Measurements from ENCODE around the gene SMIM3.

Gene SMIM3

GRCh38 chr5:150785950-150786349 lies 7.4 kb downstream of the SMIM3 start:
- TF ChIP-seq CTCF (IDR thresholded peaks at IDR 0.05; ENCODE audit: insufficient read depth, low read length, poor library complexity, severe bottlenecking), result no peak
- no peak for TF ChIP-seq EZH2phosphoT487 (conservative IDR thresholded peaks at IDR 0.05; ENCODE audit: low read length)
- H3K27ac ChIP-seq (ENCODE audit: low read depth, low read length), result no peak overlapping the region
- no peaks in the 10 kb centered on the region for H3K9me3 ChIP-seq (ENCODE audit: insufficient read depth, low read length)
- H2AFZ ChIP-seq (ENCODE audit: low read depth, low read length, severe bottlenecking), result no peak overlapping the region
- H3K79me2 ChIP-seq (ENCODE audit: insufficient read depth, low read length), result no peaks in the 10 kb centered on the region
- no peak overlapping the region for H3K4me3 ChIP-seq (ENCODE audit: insufficient read depth, low read length, poor library complexity, severe bottlenecking)
- no peaks in the 10 kb centered on the region for H3F3A ChIP-seq (ENCODE audit: insufficient read depth)
- H3K4me2 ChIP-seq (ENCODE audit: low read depth, low read length, poor library complexity, severe bottlenecking), result no peak overlapping the region
- no peaks in the 10 kb centered on the region for H4K20me1 ChIP-seq (ENCODE audit: low read depth, low read length)
- H3K9ac ChIP-seq (ENCODE audit: low read length), result no peak overlapping the region
- no peaks in the 10 kb centered on the region for H3K27me3 ChIP-seq (ENCODE audit: low read length)
- H3K36me3 ChIP-seq (ENCODE audit: low read length), result no peaks in the 10 kb centered on the region
- H3K9me2 ChIP-seq (replicated peaks; ENCODE audit: insufficient read depth, low read length), result no peaks in the 10 kb centered on the region

- H3K36me3 ChIP-seq (ENCODE audit: low read length), result no peaks in the 10 kb centered on the region
- H3K4me2 ChIP-seq (ENCODE audit: low read depth, low read length, poor library complexity, severe bottlenecking), result no peak overlapping the region
- H4K20me1 ChIP-seq (ENCODE audit: low read depth, low read length), result no peaks in the 10 kb centered on the region
- no peaks in the 10 kb centered on the region for H3K27me3 ChIP-seq (ENCODE audit: low read length)
- H3K9ac ChIP-seq (ENCODE audit: low read length), result no peak overlapping the region
- no peak overlapping the region for H3K4me3 ChIP-seq (ENCODE audit: insufficient read depth, low read length, poor library complexity, severe bottlenecking)
- H2AFZ ChIP-seq (ENCODE audit: low read depth, low read length, severe bottlenecking), result no peak overlapping the region
- no peaks in the 10 kb centered on the region for H3K79me2 ChIP-seq (ENCODE audit: insufficient read depth, low read length)
- no peak for TF ChIP-seq CTCF (IDR thresholded peaks at IDR 0.05; ENCODE audit: insufficient read depth, low read length, poor library complexity, severe bottlenecking)
- no peak for TF ChIP-seq EZH2phosphoT487 (conservative IDR thresholded peaks at IDR 0.05; ENCODE audit: low read length)
- no peak overlapping the region for H3K27ac ChIP-seq (ENCODE audit: low read depth, low read length)
- no peaks in the 10 kb centered on the region for H3K9me2 ChIP-seq (replicated peaks; ENCODE audit: insufficient read depth, low read length)
- no peaks in the 10 kb centered on the region for H3F3A ChIP-seq (ENCODE audit: insufficient read depth)
- H3K9me3 ChIP-seq (ENCODE audit: insufficient read depth, low read length), result no peaks in the 10 kb centered on the region
Observed at GRCh38 chr5:150786876-150787275, 8.3 kb downstream of the SMIM3 start.

DNA sequence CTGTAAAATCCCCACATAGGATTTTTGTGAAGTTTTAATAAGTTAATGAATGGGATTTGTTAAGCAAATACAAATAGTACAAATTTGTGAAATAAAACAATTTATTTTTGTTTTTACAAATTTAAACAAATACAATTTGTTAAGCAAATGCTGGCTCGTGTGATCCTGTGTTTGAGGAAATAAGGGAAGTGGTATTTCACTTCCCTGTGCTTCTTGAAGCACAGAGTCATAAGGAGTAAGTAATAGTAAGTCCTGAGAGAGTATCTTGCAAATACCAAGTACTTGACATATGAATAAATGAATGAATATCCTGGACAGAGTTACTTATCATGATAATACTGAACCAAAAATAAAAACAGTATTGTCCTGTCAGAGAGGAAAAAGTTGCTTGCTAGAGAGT lies 9.1 kb downstream of the SMIM3 start:
- Histone ChIP-seq H2AFZ (ENCODE audit: low read depth, low read length, severe bottlenecking) (no peak overlapping the region), H3K79me2 (ENCODE audit: insufficient read depth, low read length) (no peaks in the 10 kb centered on the region), H3K27me3 (ENCODE audit: low read length) (no peaks in the 10 kb centered on the region), H3K9me3 (ENCODE audit: insufficient read depth, low read length) (no peaks in the 10 kb centered on the region), H4K20me1 (ENCODE audit: low read depth, low read length) (no peaks in the 10 kb centered on the region), H3K36me3 (ENCODE audit: low read length) (no peaks in the 10 kb centered on the region), H3K27ac (ENCODE audit: low read depth, low read length) (no peak overlapping the region), H3K9ac (ENCODE audit: low read length) (no peak overlapping the region), H3K4me2 (ENCODE audit: low read depth, low read length, poor library complexity, severe bottlenecking) (no peak overlapping the region), H3K4me3 (ENCODE audit: insufficient read depth, low read length, poor library complexity, severe bottlenecking) (no peak overlapping the region), H3F3A (ENCODE audit: insufficient read depth) (no peaks in the 10 kb centered on the region), H3K9me2 (replicated peaks; ENCODE audit: insufficient read depth, low read length) (no peaks in the 10 kb centered on the region)
- TF ChIP-seq CTCF (IDR thresholded peaks at IDR 0.05; ENCODE audit: insufficient read depth, low read length, poor library complexity, severe bottlenecking), result no peak
- no peak for TF ChIP-seq EZH2phosphoT487 (conservative IDR thresholded peaks at IDR 0.05; ENCODE audit: low read length)

GRCh38 chr5:150788977-150789376 lies 10.4 kb downstream of the SMIM3 start:
- Histone ChIP-seq H3F3A (ENCODE audit: insufficient read depth) (no peaks in the 10 kb centered on the region), H3K9ac (ENCODE audit: low read length) (no peak overlapping the region), H3K9me3 (ENCODE audit: insufficient read depth, low read length) (no peaks in the 10 kb centered on the region), H2AFZ (ENCODE audit: low read depth, low read length, severe bottlenecking) (no peak overlapping the region), H3K9me2 (replicated peaks; ENCODE audit: insufficient read depth, low read length) (no peaks in the 10 kb centered on the region), H3K27me3 (ENCODE audit: low read length) (no peaks in the 10 kb centered on the region), H3K79me2 (ENCODE audit: insufficient read depth, low read length) (no peaks in the 10 kb centered on the region), H4K20me1 (ENCODE audit: low read depth, low read length) (no peaks in the 10 kb centered on the region), H3K4me3 (ENCODE audit: insufficient read depth, low read length, poor library complexity, severe bottlenecking) (no peak overlapping the region), H3K4me2 (ENCODE audit: low read depth, low read length, poor library complexity, severe bottlenecking) (no peak overlapping the region), H3K36me3 (ENCODE audit: low read length) (no peaks in the 10 kb centered on the region), H3K27ac (ENCODE audit: low read depth, low read length) (no peak overlapping the region)
- TF ChIP-seq CTCF (IDR thresholded peaks at IDR 0.05; ENCODE audit: insufficient read depth, low read length, poor library complexity, severe bottlenecking) (no peak), EZH2phosphoT487 (conservative IDR thresholded peaks at IDR 0.05; ENCODE audit: low read length) (no peak)
